Nephron progenitor cell (in vitro differentiated cells): ENCODE data around the gene GNL1.
A peak's percentile ranks its signal among the peaks of the same experiment; 100 is the strongest.

ENCODE experiments used
- DNase-seq: peaks from one replicate; pipeline ENCODE4 v3.0.0; 2021
- H3K27ac Mint-ChIP-seq: 2 replicates; pipeline ENCODE4 v1.8.0; 2021; ENCODE audit warnings: mild to moderate bottlenecking, moderate library complexity, mixed read lengths
- H3K27me3 Mint-ChIP-seq: 2 replicates; pipeline ENCODE4 v1.8.0; 2021; ENCODE audit warnings: mild to moderate bottlenecking, low read depth, mixed read lengths; ENCODE audit not compliant: poor library complexity
- H3K36me3 Mint-ChIP-seq: 2 replicates; pipeline ENCODE4 v1.8.0; 2021; ENCODE audit warnings: low read depth, mixed read lengths
- H3K4me1 Mint-ChIP-seq: 2 replicates; pipeline ENCODE4 v1.8.0; 2021; ENCODE audit warnings: mixed read lengths
- H3K4me3 Mint-ChIP-seq: 2 replicates; pipeline ENCODE4 v1.8.0; 2021; ENCODE audit warnings: mild to moderate bottlenecking, moderate library complexity, mixed read lengths
- H3K9me3 Mint-ChIP-seq: 2 replicates; pipeline ENCODE4 v1.8.0; 2021; ENCODE audit warnings: mild to moderate bottlenecking, moderate library complexity, mixed read lengths
- TF ChIP-seq, protein P1 (sequence below): fragments of 200-600 bp; sonication (generic); IDR thresholded peaks from 2 replicates; pipeline ENCODE4 v1.5.0; 2021; ENCODE audit warnings: antibody characterized with exemption

Gene GNL1

DNA sequence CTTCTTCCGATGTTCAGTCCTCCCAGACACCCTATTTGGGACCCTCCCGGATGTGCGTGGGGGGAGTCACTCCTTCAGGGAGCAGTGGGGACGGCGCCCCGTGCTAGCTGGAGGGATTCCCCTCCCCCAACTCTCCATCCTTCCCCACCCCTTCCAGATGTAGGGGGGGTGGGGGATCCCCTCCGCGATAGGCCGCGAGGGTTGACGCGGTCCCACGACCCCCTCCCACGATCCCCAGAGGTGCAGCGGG is 548 bp downstream of the GNL1 start:
- H3K27me3 Mint-ChIP-seq, result no peaks in the 10 kb centered on the region
- no peak for DNase-seq
- no peaks in the 10 kb centered on the region for H3K9me3 Mint-ChIP-seq
- H3K27ac Mint-ChIP-seq, result peak overlapping the region; percentile 100
- H3K4me3 Mint-ChIP-seq, result peak overlapping the region; percentile 99
- TF ChIP-seq, protein P1, sequence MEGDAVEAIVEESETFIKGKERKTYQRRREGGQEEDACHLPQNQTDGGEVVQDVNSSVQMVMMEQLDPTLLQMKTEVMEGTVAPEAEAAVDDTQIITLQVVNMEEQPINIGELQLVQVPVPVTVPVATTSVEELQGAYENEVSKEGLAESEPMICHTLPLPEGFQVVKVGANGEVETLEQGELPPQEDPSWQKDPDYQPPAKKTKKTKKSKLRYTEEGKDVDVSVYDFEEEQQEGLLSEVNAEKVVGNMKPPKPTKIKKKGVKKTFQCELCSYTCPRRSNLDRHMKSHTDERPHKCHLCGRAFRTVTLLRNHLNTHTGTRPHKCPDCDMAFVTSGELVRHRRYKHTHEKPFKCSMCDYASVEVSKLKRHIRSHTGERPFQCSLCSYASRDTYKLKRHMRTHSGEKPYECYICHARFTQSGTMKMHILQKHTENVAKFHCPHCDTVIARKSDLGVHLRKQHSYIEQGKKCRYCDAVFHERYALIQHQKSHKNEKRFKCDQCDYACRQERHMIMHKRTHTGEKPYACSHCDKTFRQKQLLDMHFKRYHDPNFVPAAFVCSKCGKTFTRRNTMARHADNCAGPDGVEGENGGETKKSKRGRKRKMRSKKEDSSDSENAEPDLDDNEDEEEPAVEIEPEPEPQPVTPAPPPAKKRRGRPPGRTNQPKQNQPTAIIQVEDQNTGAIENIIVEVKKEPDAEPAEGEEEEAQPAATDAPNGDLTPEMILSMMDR, result no peak
- peaks cover 48% of the 10 kb centered on the region for H3K36me3 Mint-ChIP-seq
- H3K4me1 Mint-ChIP-seq, result peaks cover 48% of the 10 kb centered on the region

DNA sequence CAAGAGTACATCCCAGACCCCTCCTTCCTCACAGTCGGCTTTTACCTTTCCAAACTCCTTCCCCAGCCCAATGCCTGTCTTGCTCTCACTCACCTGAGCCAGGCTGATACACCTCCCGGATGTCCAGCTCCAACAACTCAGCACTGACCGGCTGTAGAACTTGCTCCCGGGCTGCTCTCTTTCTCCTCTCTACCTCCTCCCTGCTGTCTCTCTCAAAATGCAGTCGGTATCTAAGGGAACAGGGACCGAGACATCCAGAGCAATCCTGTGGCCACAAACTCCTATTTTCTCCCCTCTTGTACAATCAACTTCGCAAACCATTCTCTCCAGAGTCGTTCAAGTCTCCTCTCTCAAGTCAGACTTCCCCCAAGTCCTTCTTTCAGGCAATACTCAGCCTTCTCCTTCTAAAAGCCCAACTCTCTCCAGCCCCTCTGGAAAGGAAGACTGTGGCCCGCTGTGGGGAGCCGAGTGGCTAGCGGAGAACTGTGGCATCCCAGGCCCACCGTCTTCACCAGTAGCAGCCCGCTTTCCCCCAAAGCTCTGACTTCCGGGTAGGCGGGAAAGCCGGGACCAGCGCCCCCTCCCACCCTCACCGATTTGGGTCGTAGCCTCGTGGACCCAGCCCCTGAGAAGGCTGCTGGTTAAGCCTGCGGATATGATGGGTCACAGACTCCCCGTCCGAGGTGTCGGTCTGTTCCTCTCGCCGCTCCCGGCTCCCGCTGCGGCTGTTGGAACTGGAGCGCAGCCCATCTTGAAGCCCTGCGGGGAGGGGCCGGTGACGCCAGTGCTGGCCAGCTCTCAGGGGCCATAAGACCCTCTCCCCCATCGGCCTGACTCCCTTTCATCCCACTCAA is 1.1 kb downstream of the GNL1 start:
- peak overlapping the region; percentile 99 for H3K4me3 Mint-ChIP-seq
- peaks cover 48% of the 10 kb centered on the region for H3K4me1 Mint-ChIP-seq
- TF ChIP-seq, protein P1, result no peak
- no peaks in the 10 kb centered on the region for H3K9me3 Mint-ChIP-seq
- peaks cover 49% of the 10 kb centered on the region for H3K36me3 Mint-ChIP-seq
- no peaks in the 10 kb centered on the region for H3K27me3 Mint-ChIP-seq
- peak overlapping the region; percentile 100 for H3K27ac Mint-ChIP-seq
- peak; percentile 64 for DNase-seq

DNA sequence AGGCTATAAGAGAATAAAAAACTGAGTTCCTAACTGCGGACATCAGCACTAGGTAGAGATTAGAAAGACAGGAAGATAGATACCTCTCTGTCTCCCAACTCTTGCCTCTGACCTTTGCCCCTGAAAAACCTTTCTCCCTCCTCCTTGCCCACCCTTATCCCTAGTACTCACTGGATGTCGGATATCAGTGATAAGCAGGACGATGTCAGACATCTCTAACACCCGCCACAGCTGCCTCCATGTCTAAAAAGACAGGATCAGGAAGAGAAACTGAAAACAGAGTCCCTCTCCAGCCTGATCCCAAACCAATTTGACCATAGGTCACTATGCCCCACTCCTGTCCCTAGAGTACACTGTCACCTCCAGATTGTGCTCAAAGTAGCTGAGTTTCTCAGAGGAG is 1.9 kb downstream of the GNL1 start:
- Mint-ChIP-seq H3K9me3 (no peaks in the 10 kb centered on the region), H3K4me3 (peak overlapping the region; percentile 99), H3K27ac (peak overlapping the region; percentile 100), H3K36me3 (peaks cover 47% of the 10 kb centered on the region), H3K27me3 (no peaks in the 10 kb centered on the region), H3K4me1 (peaks cover 46% of the 10 kb centered on the region)
- DNase-seq, result no peak
- TF ChIP-seq, protein P1, result no peak

DNA sequence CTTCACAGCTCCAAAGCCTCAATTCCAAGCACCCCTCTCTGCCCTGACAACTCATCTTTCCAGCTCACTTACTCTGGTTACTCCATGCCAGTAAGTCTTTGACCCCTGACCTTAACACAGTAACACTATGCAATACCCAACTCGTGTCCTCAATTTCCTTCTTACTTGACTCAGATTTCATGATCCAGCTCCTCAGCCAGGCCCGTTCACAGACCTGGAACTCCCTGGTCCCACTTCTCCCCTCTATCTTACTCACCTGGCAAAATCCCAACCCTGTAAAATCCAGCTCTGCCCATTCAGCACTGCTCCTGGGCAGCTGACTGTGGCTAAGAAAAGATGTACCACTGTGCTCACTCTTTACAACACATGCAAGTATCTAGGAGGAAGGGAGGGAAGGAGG is 7.9 kb downstream of the GNL1 start:
- no peak for DNase-seq
- peaks cover 7% of the 10 kb centered on the region for H3K27me3 Mint-ChIP-seq
- H3K4me1 Mint-ChIP-seq, result peaks cover under 1% of the 10 kb centered on the region
- H3K36me3 Mint-ChIP-seq, result peaks cover 49% of the 10 kb centered on the region
- no peak overlapping the region for H3K4me3 Mint-ChIP-seq
- TF ChIP-seq, protein P1, result no peak
- H3K9me3 Mint-ChIP-seq, result no peaks in the 10 kb centered on the region
- H3K27ac Mint-ChIP-seq, result no peak overlapping the region

DNA sequence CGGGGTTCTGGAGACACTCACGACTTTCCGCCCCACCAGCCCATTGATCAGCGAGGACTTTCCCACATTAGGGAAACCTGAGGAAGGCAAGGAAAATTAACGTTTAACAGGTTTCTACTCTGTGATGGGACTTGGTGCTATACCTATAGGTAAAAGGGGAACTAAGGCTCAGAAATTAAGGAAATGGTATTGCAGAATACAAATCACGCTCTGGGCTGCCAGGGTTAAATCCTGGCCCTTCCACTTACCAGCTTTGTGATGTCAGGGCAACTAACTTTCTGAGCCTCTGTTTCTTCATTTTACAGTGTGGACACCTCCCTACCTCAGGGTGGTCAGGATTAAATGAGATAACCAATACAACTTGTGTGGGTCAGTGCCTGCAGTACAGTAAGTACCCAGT is 8.8 kb downstream of the GNL1 start:
- no peaks in the 10 kb centered on the region for H3K9me3 Mint-ChIP-seq
- peaks cover 40% of the 10 kb centered on the region for H3K36me3 Mint-ChIP-seq
- H3K27ac Mint-ChIP-seq, result no peak overlapping the region
- TF ChIP-seq, protein P1, result no peak
- peaks cover 6% of the 10 kb centered on the region for H3K4me1 Mint-ChIP-seq
- H3K4me3 Mint-ChIP-seq, result no peak overlapping the region
- H3K27me3 Mint-ChIP-seq, result peaks cover 12% of the 10 kb centered on the region
- DNase-seq, result no peak

DNA sequence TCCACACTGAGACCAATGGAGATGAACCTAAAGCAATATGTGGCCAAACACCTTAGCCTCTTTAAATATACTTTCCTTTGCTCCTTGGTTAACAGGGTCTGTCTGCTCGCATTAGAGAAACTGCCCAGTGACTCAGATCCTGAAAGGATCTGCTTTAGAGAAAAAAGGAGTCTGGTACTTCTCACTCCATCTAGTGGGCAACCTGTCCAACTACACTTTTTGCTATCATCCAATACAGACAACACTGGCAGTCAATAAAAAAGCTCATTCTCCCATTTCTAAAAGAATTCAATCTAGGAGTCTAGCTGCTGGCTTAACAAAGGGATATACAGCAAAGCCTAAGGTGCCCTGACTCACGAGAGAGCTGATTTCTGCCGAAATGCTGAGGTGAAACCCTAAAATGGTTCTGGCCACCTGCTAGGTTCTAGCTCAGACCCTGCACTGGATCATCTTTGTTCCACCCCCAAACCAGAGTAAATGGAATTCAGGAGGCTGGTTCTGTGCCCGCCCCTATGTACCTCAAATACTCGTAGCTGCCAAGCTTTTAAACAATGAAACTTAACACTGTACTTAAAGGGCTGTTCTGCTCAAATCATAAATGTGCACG is 11.5 kb downstream of the GNL1 start:
- Mint-ChIP-seq H3K4me1 (peaks cover 15% of the 10 kb centered on the region), H3K27me3 (peaks cover 16% of the 10 kb centered on the region), H3K27ac (no peak overlapping the region), H3K9me3 (no peaks in the 10 kb centered on the region), H3K4me3 (no peak overlapping the region), H3K36me3 (peaks cover 18% of the 10 kb centered on the region)
- TF ChIP-seq, protein P1, result peak; percentile 71
- DNase-seq, result peak; percentile 14
